ENCODE measurements around the gene CDCP2. TPM values are rescaled to one million over a fixed set of nuclear protein-coding genes. Genes with fewer than 3 reads are reported as not detected.

The CDCP2 gene
- total and polyA plus RNA-seq, 2 of the 8 experiments (the other 6 are each of a cell fraction or from before 2014, with no cell fraction given) = not detected

- TF ChIP-seq CHD7 (IDR thresholded peaks at IDR 0.05; ENCODE audit: insufficient replicate concordance, low read length) (no peak), SUZ12 (IDR thresholded peaks at IDR 0.05; ENCODE audit: low read length) (no peak), POU5F1 (IDR thresholded peaks at IDR 0.05; ENCODE audit: low read depth, low read length) (no peak), SIRT6 (IDR thresholded peaks at IDR 0.05; ENCODE audit: low read length) (no peak), RXRA (IDR thresholded peaks at IDR 0.05; ENCODE audit: insufficient read depth, low read depth, low read length) (no peak), NANOG (IDR thresholded peaks at IDR 0.05; ENCODE audit: insufficient read depth, low read depth, low read length, poor library complexity, severe bottlenecking) (no peak), EP300 (IDR thresholded peaks at IDR 0.05; ENCODE audit: borderline replicate concordance in 1 of 2, low read depth in 2 of 2, low read length in 2 of 2) (no peak), CTBP2 (IDR thresholded peaks at IDR 0.05; ENCODE audit: borderline replicate concordance, insufficient read depth, insufficient read length, low read length) (no peak), EGR1 (IDR thresholded peaks at IDR 0.05; ENCODE audit: borderline replicate concordance, low read depth, low read length) (no peak)
Measured at GRCh38 chr1:54109129-54110090, 43.4 kb downstream of the CDCP2 start (continued).

Data from H1 (cell line).